ENCODE measurements around the gene ERI3. TPM values are rescaled to one million over a fixed set of nuclear protein-coding genes. Genes with fewer than 3 reads are reported as not detected.

ERI3 gene
- total and polyA plus RNA-seq, 7 donors = 50.4 to 96.8 (median 59.5) TPM

GRCh38 chr1:44261171-44261817 is 93.8 kb downstream of the ERI3 start:
- peaks cover 0 to 6% of the 10 kb centered on the region in 2 donors for H3K36me3 ChIP-seq (ENCODE audit: insufficient read depth in 1 of 2, low read depth in 1 of 2)
- DNase-seq (no peak), ATAC-seq (no peak)
- H3K27ac ChIP-seq = no peak overlapping the region
- H3K27me3 ChIP-seq (ENCODE audit: insufficient read depth in 3 of 3, low read length in 2 of 3) = no peaks in the 10 kb centered on the region
- H3K4me1 ChIP-seq = no peaks in the 10 kb centered on the region
- intact Hi-C loops (cut with DNase I) = no loop called here
- no peak for TF ChIP-seq CTCF (IDR thresholded peaks at IDR 0.05)
- H3K9me3 ChIP-seq = no peaks in the 10 kb centered on the region
- WGBS, 3 donors = 95 to 96% (median 96%) methylated on average over 27 of the region's 27 CpGs
- no peak overlapping the region for H3K4me3 ChIP-seq

- H3K9me3 ChIP-seq = no peaks in the 10 kb centered on the region
- intact Hi-C loops (cut with DNase I) = no loop called here
- H3K4me1 ChIP-seq = no peaks in the 10 kb centered on the region
- TF ChIP-seq CTCF (IDR thresholded peaks at IDR 0.05) = no peak
- no peaks in the 10 kb centered on the region for H3K27me3 ChIP-seq (ENCODE audit: insufficient read depth in 3 of 3, low read length in 2 of 3)
- ATAC-seq (no peak), DNase-seq (no peak)
- peaks cover 0 to 8% of the 10 kb centered on the region in 2 donors for H3K36me3 ChIP-seq (ENCODE audit: insufficient read depth in 1 of 2, low read depth in 1 of 2)
- 88 to 92% (median 91%) methylated on average over 4 of the region's 4 CpGs for WGBS, 3 donors
- no peak overlapping the region for H3K4me3 ChIP-seq
- no peak overlapping the region for H3K27ac ChIP-seq
Measured at GRCh38 chr1:44260792-44261170, 94.3 kb downstream of the ERI3 start.

GRCh38 chr1:44259090-44259489 is 96.0 kb downstream of the ERI3 start:
- no peaks in the 10 kb centered on the region for H3K9me3 ChIP-seq
- no peaks in the 10 kb centered on the region for H3K4me1 ChIP-seq
- DNase-seq = no peak
- no peak for TF ChIP-seq CTCF (IDR thresholded peaks at IDR 0.05)
- peaks cover 0 to 8% of the 10 kb centered on the region in 2 donors for H3K36me3 ChIP-seq (ENCODE audit: insufficient read depth in 1 of 2, low read depth in 1 of 2)
- intact Hi-C loops (cut with DNase I) = no loop called here
- no peak overlapping the region for H3K27ac ChIP-seq
- ATAC-seq = no peak
- WGBS, 3 donors = 66 to 96% (median 86%) methylated on average over 2 of the region's 2 CpGs
- H3K4me3 ChIP-seq = no peak overlapping the region
- no peaks in the 10 kb centered on the region for H3K27me3 ChIP-seq (ENCODE audit: insufficient read depth in 3 of 3, low read length in 2 of 3)

- H3K4me3 ChIP-seq = no peak overlapping the region
- H3K27ac ChIP-seq = no peak overlapping the region
- no peaks in the 10 kb centered on the region for H3K4me1 ChIP-seq
- TF ChIP-seq CTCF (IDR thresholded peaks at IDR 0.05) = no peak
- H3K9me3 ChIP-seq = no peaks in the 10 kb centered on the region
- DNase-seq (no peak), ATAC-seq (no peak)
- WGBS, 3 donors = 80 to 85% (median 85%) methylated on average over 10 of the region's 10 CpGs
- intact Hi-C loops (cut with DNase I) = no loop called here
- peaks cover 0 to 13% of the 10 kb centered on the region in 2 donors for H3K36me3 ChIP-seq (ENCODE audit: insufficient read depth in 1 of 2, low read depth in 1 of 2)
- no peaks in the 10 kb centered on the region for H3K27me3 ChIP-seq (ENCODE audit: insufficient read depth in 3 of 3, low read length in 2 of 3)
Measured at GRCh38 chr1:44256762-44257554, 98.1 kb downstream of the ERI3 start.

All from psoas muscle (tissue), 8 donors.